ENCODE measurements around the gene NUDT19. TPM values are rescaled to one million over a fixed set of nuclear protein-coding genes. Genes with fewer than 3 reads are reported as not detected.

The NUDT19 gene
- total and polyA plus RNA-seq, 2 donors from 2014 or later: 8.8 to 11.7 TPM

GRCh38 chr19:32718286-32718685, 26.7 kb downstream of the NUDT19 start:
- no peak for TF ChIP-seq CTCF (IDR thresholded peaks at IDR 0.05; ENCODE audit: borderline replicate concordance, extremely low read depth, insufficient read depth)
- no peaks in the 10 kb centered on the region for H3K36me3 ChIP-seq (ENCODE audit: control insufficient read depth in 2 of 3, insufficient read depth in 3 of 3, low read length in 3 of 3)
- H3K9ac ChIP-seq (ENCODE audit: low read length in 3 of 3): no peak overlapping the region
- H3K4me1 ChIP-seq (ENCODE audit: control insufficient read depth in 2 of 3, insufficient read depth in 2 of 3, low read depth in 1 of 3, low read length in 3 of 3): no peaks in the 10 kb centered on the region
- no peak for DNase-seq
- FAIRE-seq: no peak
- intact Hi-C loops (cut with DNase I): no loop called here
- H3K9me3 ChIP-seq (ENCODE audit: control insufficient read depth in 2 of 3, insufficient read depth in 1 of 3, low read length in 3 of 3): no peaks in the 10 kb centered on the region
- H3K27ac ChIP-seq (ENCODE audit: low read depth in 2 of 2, low read length in 2 of 2): no peak overlapping the region
- H3K27me3 ChIP-seq (ENCODE audit: control insufficient read depth, insufficient read depth, low read length): no peaks in the 10 kb centered on the region
- no peak overlapping the region for H3K4me3 ChIP-seq (ENCODE audit: low read length in 3 of 3)

DNA sequence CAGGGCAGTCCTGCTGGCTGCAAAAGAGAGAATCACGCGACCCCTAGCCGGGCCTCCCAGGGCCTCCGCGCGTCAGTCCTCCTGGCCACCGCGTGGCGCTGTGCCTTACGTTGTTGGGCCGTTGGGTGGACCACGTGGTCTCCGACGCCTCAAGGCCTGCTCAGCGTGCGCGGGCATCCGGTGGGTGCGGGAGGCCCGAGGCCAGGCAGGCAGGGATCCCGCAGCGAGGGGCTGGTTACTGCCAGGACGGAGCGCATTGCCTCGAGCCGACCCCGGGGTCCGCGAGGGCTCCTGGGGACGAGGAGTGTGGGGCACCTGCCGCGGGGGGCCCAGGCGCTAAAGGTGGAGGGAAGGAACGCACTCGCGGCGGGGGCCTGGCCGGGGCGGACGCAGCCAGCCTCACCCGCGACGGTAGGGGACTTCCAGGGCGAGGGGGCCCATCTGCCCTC, 28.0 kb downstream of the NUDT19 start, which contains the start of gene TDRD12:
TDRD12 (plus strand) TSS at position 157 of the 449 bp plus-strand sequence. CDS start 306 bp downstream, outside the sequence.
- H3K4me1 ChIP-seq (ENCODE audit: control insufficient read depth in 2 of 3, insufficient read depth in 2 of 3, low read depth in 1 of 3, low read length in 3 of 3): no peaks in the 10 kb centered on the region
- no peak within 1 kb of the TSS for H3K9ac ChIP-seq (ENCODE audit: low read length in 3 of 3)
- no peak for FAIRE-seq
- peak in 1 of 5 donors; percentile 64 for DNase-seq
- intact Hi-C loops (cut with DNase I): no loop called here
- H3K36me3 ChIP-seq (ENCODE audit: control insufficient read depth in 2 of 3, insufficient read depth in 3 of 3, low read length in 3 of 3): no peaks in the 10 kb centered on the region
- H3K9me3 ChIP-seq (ENCODE audit: control insufficient read depth in 2 of 3, insufficient read depth in 1 of 3, low read length in 3 of 3): no peaks in the 10 kb centered on the region
- no peak for TF ChIP-seq CTCF (IDR thresholded peaks at IDR 0.05; ENCODE audit: borderline replicate concordance, extremely low read depth, insufficient read depth)
- H3K27ac ChIP-seq (ENCODE audit: low read depth in 2 of 2, low read length in 2 of 2): no peak within 1 kb of the TSS
- H3K4me3 ChIP-seq (ENCODE audit: low read length in 3 of 3): no peak within 1 kb of the TSS
- no peaks in the 10 kb centered on the region for H3K27me3 ChIP-seq (ENCODE audit: control insufficient read depth, insufficient read depth, low read length)

DNA sequence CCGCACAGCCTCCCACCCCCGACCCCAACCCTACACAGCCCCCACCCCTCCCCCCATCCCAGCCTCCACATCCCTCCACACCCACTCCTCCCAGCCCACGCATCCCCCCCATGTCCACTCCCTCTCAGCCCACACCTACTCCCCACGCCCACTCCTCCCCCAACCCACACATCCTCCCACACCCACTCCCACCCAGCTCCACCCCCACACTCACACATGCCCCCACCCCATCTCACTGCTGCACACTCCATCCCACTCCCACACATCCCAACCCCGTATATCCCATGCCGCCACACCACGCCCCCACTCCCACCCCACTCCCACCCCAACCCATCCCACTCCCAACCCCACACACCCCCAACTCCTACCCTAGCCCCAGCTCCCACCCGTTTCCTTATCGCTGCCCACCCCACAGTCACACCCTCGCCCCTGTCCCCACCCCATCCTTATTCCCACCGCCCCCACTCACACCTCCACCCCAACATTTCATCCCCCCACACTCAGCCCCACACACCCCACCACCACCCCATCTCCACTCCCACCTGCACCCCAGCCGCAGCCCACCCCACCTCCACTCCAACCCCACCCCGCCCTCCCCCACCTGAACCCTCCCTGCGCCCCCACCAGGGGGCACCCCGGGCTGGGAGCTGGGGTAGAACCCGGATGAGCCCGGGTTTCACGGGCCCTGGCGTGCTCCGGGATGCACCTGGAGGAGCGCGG, 28.8 kb downstream of the NUDT19 start:
- Histone ChIP-seq H3K27ac (ENCODE audit: low read depth in 2 of 2, low read length in 2 of 2) (no peak overlapping the region), H3K4me3 (ENCODE audit: low read length in 3 of 3) (no peak overlapping the region), H3K27me3 (ENCODE audit: control insufficient read depth, insufficient read depth, low read length) (no peaks in the 10 kb centered on the region), H3K36me3 (ENCODE audit: control insufficient read depth in 2 of 3, insufficient read depth in 3 of 3, low read length in 3 of 3) (no peaks in the 10 kb centered on the region), H3K9ac (ENCODE audit: low read length in 3 of 3) (no peak overlapping the region), H3K4me1 (ENCODE audit: control insufficient read depth in 2 of 3, insufficient read depth in 2 of 3, low read depth in 1 of 3, low read length in 3 of 3) (no peaks in the 10 kb centered on the region), H3K9me3 (ENCODE audit: control insufficient read depth in 2 of 3, insufficient read depth in 1 of 3, low read length in 3 of 3) (no peaks in the 10 kb centered on the region)
- TF ChIP-seq CTCF (IDR thresholded peaks at IDR 0.05; ENCODE audit: borderline replicate concordance, extremely low read depth, insufficient read depth): no peak
- no peak for FAIRE-seq
- intact Hi-C loops (cut with DNase I): no loop called here
- DNase-seq: peak in 1 of 5 donors; percentile 58
